Activated T-cell treated with anti-CD3 and anti-CD28 coated beads for 24 hours (primary cell): ENCODE measurements around the gene ANKRD29.
"Not testable (repeated sequence)": the region's sequence is repeated elsewhere in the genome, so short reads cannot be mapped to it uniquely, and the experiment has no call there.

Source experiments
- DNase-seq: peaks from one replicate; pipeline ENCODE4 v3.0.0-alpha.2; 2020; ENCODE audit warnings: low read depth

ANKRD29 gene

DNA sequence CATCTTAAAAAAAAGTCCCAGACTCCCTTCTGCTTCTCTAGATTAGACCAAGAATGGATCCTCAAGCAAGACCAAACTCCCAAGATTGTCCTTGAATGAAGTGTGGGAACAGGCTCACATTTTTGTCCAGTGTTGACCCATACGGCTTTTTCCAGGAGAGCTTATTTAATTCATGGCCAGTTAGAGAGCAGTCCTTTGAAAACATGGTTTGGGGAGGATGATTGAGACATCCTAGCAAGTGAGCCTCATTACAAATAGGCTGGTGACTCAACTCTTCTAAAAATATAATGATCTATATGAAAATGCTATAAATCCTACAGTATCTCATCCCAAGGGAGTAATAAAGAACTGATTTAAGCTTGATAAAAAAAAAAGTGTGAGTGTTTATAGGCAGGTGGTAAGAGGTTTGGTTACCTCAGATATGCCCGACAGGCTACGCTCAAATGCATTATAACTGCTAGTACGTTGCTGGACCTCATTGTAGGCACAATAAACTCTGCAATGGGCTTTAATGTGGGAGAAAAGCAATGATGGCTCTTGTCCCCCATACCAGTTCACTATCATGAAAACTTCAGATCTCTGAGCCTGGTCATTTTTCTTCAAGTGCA is 17.0 kb downstream of the ANKRD29 start:
- no peak for DNase-seq

DNA sequence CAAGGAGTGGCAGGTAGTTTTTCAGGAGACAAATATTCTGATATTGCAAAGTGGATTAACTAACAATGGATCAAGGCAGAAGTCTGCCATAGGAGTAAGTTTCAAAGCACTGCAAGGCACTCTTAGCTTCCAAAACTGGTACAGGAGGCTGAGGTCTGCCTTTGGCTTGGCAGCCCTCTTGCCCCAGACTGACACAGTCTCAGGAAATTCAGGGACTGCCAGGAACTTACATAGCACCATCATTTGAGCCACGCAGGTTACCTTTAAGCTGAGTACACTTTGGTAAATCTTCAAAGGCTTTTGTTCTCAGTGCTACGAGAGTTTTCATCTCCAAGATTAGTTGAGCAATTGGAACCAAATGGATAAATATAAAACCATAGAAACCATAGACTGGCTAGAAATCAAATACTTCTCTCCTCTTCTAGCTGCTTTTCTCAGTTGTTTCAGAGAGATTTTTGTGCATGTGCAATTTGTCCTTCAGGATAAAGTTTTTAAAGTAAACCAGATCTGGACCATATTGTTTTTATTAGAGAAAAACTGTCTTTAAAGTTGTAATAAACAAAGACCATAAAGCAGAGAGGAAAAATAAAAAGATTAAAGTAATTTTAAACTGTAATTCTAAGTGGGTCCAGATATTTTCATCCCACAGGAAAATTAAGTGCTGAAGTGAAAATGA is 18.8 kb downstream of the ANKRD29 start:
- no peak for DNase-seq

DNA sequence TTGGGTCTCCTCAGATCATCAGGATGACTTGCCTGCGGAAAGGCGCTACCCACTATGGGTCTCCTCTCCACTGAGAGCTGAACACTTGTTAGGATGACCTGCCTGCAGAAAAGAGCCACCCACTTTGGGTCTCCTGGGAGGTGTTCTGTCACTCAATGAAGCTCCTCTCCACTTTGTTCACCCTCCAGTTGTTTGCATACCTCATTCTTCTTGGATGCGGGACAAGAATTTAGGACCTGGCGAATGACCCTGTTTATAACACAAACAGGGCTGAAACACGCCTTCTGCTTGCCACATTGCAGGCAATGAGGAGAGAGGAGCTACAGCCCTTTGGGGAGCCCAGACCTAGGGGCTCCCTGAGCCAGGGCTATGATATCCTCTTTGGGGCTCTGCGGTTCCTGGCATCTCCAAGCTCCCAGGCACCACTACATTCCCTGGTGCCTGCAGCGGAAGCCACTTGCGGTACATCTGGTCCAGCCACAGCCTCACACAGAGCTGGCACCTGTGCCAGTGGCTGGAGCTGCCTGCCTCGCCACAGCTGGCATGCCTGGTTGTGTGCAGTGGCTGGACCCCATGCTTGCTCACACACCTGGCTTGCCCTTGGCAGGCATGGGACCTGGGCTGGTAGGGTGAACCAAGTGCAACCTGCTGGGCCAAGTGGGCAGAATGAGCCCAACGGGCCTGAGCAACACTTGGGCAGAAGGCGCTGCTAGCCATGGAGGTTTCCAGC is 20.6 kb downstream of the ANKRD29 start:
- no peak for DNase-seq

- no peak for DNase-seq
These were observed 21.5 kb downstream of the ANKRD29 start for GRCh38 chr18:23641143-23641720.

DNA sequence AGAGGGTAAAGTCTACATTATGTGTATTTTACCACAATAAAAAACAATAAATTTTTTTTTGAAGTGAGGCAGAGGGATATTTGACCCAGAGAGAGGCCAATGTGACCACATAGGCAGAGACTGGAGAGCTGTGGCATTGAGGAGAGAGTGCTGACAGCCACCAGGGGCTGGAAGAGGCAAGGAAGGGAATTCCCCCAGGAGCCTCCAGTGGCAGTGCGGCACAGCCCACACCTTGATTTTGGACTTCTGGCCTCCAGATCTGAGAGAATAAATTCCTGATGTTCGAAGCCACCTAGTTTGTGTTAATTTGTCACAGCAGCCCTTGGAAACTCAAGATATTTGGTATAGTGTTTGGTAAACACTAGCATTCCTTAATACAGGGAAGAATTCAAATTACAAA is 22.7 kb downstream of the ANKRD29 start:
- no peak for DNase-seq

- not testable (repeated sequence) for DNase-seq
These were observed 26.3 kb downstream of the ANKRD29 start for GRCh38 chr18:23636433-23636832.

DNA sequence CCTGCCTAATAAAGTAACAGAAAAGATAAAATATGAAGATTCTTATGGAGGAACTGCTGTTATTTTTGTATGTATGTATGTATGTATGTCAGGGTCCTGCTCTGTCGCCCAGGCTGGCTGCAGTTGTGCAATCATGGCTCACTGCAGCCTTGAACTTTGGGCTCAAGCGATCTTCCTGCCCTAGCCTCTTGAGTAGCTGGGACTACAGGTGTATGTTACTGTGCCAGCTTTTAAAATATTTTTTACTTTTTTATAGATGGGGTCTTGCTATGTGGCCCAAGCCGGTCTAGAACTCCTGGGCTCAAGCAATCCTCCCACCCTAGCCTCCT is 26.7 kb downstream of the ANKRD29 start:
- DNase-seq = no peak

- no peak for DNase-seq
These were observed 27.2 kb downstream of the ANKRD29 start for GRCh38 chr18:23635283-23636070.

DNA sequence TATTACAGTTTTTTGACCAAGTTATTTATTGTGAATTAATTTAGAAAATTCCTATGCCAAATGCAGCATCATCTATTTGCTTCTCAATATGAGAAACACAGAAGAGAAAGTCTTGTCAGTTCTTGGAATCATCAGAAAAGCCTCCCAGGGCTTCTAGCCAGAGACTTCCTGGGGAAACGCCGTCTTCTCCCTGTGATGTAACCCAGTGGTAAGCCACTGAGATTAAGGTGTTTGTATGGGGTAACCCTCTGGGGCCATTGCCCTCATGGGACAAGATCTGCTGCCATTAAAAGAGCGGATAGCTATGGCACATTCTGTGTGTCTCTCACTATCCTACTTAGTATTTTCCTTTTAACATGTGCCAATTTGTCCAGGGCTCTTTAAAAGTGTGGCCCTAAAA is 28.0 kb downstream of the ANKRD29 start:
- no peak for DNase-seq

DNA sequence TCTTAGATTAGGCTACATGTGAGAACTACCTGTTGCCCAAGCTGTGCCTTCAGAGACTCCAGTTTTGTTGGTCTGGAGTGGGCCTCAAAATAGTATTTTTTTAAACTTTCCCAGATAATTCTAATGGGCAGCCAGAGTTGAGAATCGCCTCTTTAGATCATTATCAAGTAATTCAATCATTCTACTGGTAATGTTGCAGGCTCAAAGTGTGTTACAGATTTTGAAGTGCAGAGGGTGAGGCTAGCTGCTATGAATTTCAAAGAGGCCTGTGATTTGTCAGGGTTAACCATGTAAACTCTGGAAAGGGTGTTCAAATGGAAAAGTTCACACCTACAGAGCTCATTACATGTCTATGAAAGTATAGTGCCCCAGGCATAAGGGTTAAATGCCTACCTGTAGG is 30.1 kb downstream of the ANKRD29 start:
- no peak for DNase-seq

DNA sequence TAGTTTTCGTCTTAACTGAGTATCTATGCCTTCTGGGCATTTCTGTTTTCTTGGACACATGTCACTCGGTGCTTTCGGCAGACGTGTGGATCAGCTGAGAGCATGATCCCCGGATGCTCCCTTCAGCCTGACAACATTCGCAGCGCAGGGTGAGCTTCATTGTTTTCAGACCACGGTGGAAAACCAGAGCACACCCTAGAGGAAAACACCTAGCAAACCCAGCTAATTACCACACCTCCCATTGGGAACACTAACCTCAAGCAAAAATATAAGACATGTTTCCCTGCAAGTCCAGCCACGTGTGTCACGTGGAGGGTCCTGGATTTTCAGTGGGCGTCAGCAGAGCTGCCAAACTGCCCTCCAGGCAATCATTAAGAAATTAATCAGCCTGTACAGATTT is 31.0 kb downstream of the ANKRD29 start:
- no peak for DNase-seq

- no peak for DNase-seq
These were observed 31.4 kb downstream of the ANKRD29 start for GRCh38 chr18:23631312-23631711.

GRCh38 chr18:23629444-23629946 is 33.2 kb downstream of the ANKRD29 start:
- no peak for DNase-seq

- DNase-seq = no peak
These were observed 34.7 kb downstream of the ANKRD29 start for GRCh38 chr18:23627970-23628369.

- DNase-seq = no peak
These were observed 35.4 kb downstream of the ANKRD29 start for GRCh38 chr18:23627321-23627720.

DNA sequence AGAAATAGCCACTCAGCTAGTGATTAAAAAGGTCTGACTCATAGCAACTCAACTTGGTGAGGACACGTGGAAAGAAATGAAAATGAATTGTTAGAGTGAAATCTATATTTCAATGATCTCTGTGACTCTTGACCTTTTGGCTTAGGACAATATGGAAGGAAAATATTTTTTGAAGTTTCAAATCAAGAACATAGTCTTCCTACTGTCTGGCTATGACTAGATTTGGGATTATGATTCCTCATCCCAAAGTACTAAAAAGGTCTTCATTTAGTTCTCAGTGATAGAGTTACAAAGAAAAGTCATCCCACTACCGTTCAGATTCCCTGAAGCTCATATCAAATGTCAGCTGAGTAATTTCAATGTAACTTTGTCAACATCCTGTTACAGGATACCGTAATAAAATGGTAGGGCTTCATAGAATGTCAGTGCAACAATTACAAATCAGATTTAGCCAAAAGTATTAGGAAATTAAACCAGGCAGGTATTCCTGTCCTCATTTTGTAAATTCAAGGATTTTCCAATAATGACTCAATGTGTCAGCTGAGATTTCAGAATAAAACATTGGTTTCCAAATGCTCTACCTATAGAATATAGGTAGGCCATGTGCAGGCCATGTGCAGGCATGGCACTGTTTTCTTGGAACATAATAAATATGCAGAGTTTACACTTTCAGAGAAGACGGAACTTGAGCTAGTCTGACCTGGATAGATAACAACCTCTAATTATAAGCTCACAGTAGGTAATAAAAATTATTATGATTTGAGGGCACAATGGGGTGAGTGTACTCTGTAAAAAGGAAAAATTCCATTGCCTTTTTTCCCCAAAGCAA is 36.0 kb downstream of the ANKRD29 start:
- no peak for DNase-seq

GRCh38 chr18:23623040-23623439 is 39.7 kb downstream of the ANKRD29 start:
- DNase-seq = no peak

DNA sequence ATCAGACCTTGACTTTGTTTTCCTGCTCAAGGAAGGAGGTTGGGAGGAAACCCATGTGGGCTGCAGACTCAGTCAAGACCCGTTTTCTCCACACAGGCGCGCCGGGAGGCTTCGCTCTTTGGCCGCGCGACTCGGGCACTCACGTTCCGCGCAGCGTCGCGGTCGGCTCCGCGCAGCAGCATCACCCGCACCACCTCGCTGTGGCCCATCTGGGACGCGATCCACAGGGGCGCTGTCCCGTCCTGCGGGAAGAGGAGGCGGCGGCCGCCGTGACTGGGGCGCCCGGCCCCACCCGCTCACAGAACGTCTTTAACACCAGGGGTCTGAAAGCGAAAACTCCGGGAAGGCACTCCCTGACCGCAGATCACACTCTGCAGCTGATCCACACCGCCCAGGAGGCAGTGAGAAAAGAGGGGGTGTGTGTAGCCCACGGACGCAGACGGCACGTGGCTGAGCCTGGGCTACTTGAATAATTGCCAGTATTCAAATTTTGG is 43.3 kb downstream of the ANKRD29 start:
- no peak for DNase-seq

GRCh38 chr18:23618862-23619387 is 43.8 kb downstream of the ANKRD29 start:
- DNase-seq = no peak

DNA sequence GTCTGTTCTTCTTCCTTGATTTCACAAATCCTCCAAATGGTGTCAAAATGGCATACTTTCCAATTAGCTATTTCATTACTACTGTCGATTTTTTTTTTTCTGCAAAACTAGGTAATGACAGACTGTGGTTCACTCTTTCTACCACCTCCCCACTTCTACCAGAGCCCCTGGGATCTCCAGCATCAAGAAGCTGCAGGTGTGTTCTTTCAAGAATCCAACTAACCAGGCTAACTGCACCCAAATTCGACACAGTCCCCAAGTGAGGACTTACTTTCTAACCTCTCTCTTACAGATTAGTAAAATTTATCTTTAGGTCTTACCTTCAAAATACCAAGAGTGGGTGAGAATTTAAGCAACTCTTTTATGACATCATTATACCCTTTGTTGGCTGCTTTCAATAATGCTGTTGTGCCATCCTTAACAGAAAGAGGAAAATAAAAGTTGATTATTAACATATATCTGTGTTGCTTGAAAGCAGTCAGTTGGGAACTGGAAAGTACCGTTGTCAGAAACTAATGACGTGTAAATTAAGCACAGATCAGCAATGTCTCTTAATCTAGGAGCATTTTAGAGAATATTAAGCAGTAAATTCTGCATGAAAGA is 45.2 kb downstream of the ANKRD29 start:
- DNase-seq = no peak
